Liver (tissue), 9 donors: Measurements from ENCODE around the gene ZNF689. TPM values are rescaled to one million over a fixed set of nuclear protein-coding genes. Genes with fewer than 3 reads are reported as not detected.

Experiments
- DNase-seq: peaks from one replicate; pipeline ENCODE4 v3.0.0-alpha.2; 2017; ENCODE audit warnings: low spot score
- H3K27ac ChIP-seq, 2 donors: one replicate each; pipeline ENCODE4 v1.7.0; 2013; ENCODE audit warnings: inconsistent platforms in 2 of 2, low read length in 2 of 2, control low read depth in 1 of 2, low read depth in 1 of 2, mild to moderate bottlenecking in 1 of 2
- H3K27me3 ChIP-seq, 4 donors: one replicate each; pipeline versions ENCODE4 v1.6.1 to v1.7.0; 2013; ENCODE audit warnings: low read length in 3 of 4, inconsistent platforms in 1 of 4, mild to moderate bottlenecking in 1 of 4, moderate library complexity in 1 of 4; ENCODE audit not compliant: control insufficient read depth in 4 of 4, insufficient read depth in 4 of 4
- H3K36me3 ChIP-seq, 4 donors: one replicate each; pipeline versions ENCODE4 v1.6.1 to v1.7.0; 2013; ENCODE audit warnings: low read length in 3 of 4, mild to moderate bottlenecking in 3 of 4, low read depth in 1 of 4, moderate library complexity in 1 of 4; ENCODE audit not compliant: control insufficient read depth in 4 of 4, insufficient read depth in 3 of 4
- H3K4me1 ChIP-seq, 4 donors: one replicate each; pipeline versions ENCODE4 v1.6.1 to v1.7.0; 2013; ENCODE audit warnings: low read length in 3 of 4, mild to moderate bottlenecking in 3 of 4, moderate library complexity in 1 of 4; ENCODE audit not compliant: control insufficient read depth in 4 of 4, insufficient read depth in 4 of 4
- H3K4me3 ChIP-seq, 3 donors: one replicate each; pipeline versions ENCODE4 v1.6.1 to v1.7.0; 2013; ENCODE audit warnings: low read length in 3 of 3, control low read depth in 1 of 3, low read depth in 1 of 3, mild to moderate bottlenecking in 1 of 3
- H3K9ac ChIP-seq, 2 donors: one replicate each; pipeline ENCODE4 v1.7.0; 2013; ENCODE audit warnings: low read length in 2 of 2, mild to moderate bottlenecking in 2 of 2, moderate library complexity in 2 of 2, control low read depth in 1 of 2, low read depth in 1 of 2
- H3K9me3 ChIP-seq, 4 donors: one replicate each; pipeline versions ENCODE4 v1.6.1 to v1.7.0; 2013; ENCODE audit warnings: low read length in 3 of 4; ENCODE audit not compliant: control insufficient read depth in 4 of 4
- ATF3 ChIP-seq: IDR thresholded peaks from 2 replicates; pipeline ENCODE4 v1.6.1; 2016; ENCODE audit warnings: antibody characterized with exemption
- CTCF ChIP-seq: fragments of 150-350 bp; IDR thresholded peaks from 2 replicates; pipeline ENCODE4 v1.5.1; 2017; ENCODE audit warnings: improper control_type of control experiment, low read depth, low read length; ENCODE audit not compliant: missing input control
- EGR1 ChIP-seq, 2 donors: IDR thresholded peaks; 2 replicates each; pipeline ENCODE4 v1.6.1; 2016 to 2018; ENCODE audit warnings: antibody characterized with exemption in 2 of 2, low read depth in 2 of 2
- FOXA1 ChIP-seq: IDR thresholded peaks from 2 replicates; pipeline ENCODE4 v1.6.1; 2016; ENCODE audit warnings: antibody characterized with exemption
- FOXA2 ChIP-seq: IDR thresholded peaks from 2 replicates; pipeline ENCODE4 v1.6.1; 2016; ENCODE audit warnings: antibody characterized with exemption
- GABPA ChIP-seq, 2 donors: IDR thresholded peaks in 1 of 2; conservative IDR thresholded peaks in 1 of 2; 2 replicates each; pipeline ENCODE4 v1.6.1; 2016; ENCODE audit warnings: antibody characterized with exemption in 2 of 2, mild to moderate bottlenecking in 1 of 2, moderate library complexity in 1 of 2
- HNF4A ChIP-seq, 2 donors: conservative IDR thresholded peaks; 2 replicates each; pipeline ENCODE4 v1.6.1; 2016; ENCODE audit warnings: antibody characterized with exemption in 2 of 2, mild to moderate bottlenecking in 2 of 2
- HNF4G ChIP-seq: IDR thresholded peaks from 2 replicates; pipeline ENCODE4 v1.6.1; 2016; ENCODE audit warnings: antibody characterized with exemption
- JUND ChIP-seq, 2 donors: IDR thresholded peaks; 2 replicates each; pipeline ENCODE4 v1.6.1; 2016; ENCODE audit warnings: antibody characterized with exemption in 2 of 2
- MAX ChIP-seq: IDR thresholded peaks from 2 replicates; pipeline ENCODE4 v1.6.1; 2016; ENCODE audit warnings: antibody characterized with exemption
- NR2F2 ChIP-seq: IDR thresholded peaks from 2 replicates; pipeline ENCODE4 v1.6.1; 2016; ENCODE audit warnings: antibody characterized with exemption
- RAD21 ChIP-seq, 2 donors: IDR thresholded peaks; 2 replicates each; pipeline ENCODE4 v1.6.1; 2016; ENCODE audit warnings: antibody characterized with exemption in 2 of 2, mild to moderate bottlenecking in 2 of 2
- REST ChIP-seq: IDR thresholded peaks from 2 replicates; pipeline ENCODE4 v1.6.1; 2016; ENCODE audit warnings: antibody characterized with exemption, mild to moderate bottlenecking
- RXRA ChIP-seq, 2 donors: IDR thresholded peaks; 2 replicates each; pipeline ENCODE4 v1.6.1; 2017 to 2018; ENCODE audit warnings: antibody characterized with exemption in 2 of 2, mild to moderate bottlenecking in 1 of 2
- SP1 ChIP-seq: IDR thresholded peaks from 2 replicates; pipeline ENCODE4 v1.6.1; 2018; ENCODE audit warnings: antibody characterized with exemption, mild to moderate bottlenecking
- TAF1 ChIP-seq: conservative IDR thresholded peaks from 2 replicates; pipeline ENCODE4 v1.6.1; 2016; ENCODE audit warnings: antibody characterized with exemption, mild to moderate bottlenecking
- YY1 ChIP-seq: IDR thresholded peaks from 2 replicates; pipeline ENCODE4 v1.6.1; 2016; ENCODE audit warnings: antibody characterized with exemption, mild to moderate bottlenecking
- ZBTB33 ChIP-seq: IDR thresholded peaks from 2 replicates; pipeline ENCODE4 v1.6.1; 2016; ENCODE audit warnings: antibody characterized with exemption
- WGBS: extraction: QIAGEN DNeasy Blood & Tissue Kit; methylation state at CpG from one replicate; pipeline ENCODE4 v1.1.7; 2013; 5-methylcytosine and 5-hydroxymethylcytosine counted together
- polyA plus RNA-seq, 2 donors: library from polyadenylated mRNA; stranded (reverse) in 1 of 2; unstranded in 1 of 2; fragments of 200-250 nt in 1 of 2; fragments of >200 nt in 1 of 2; fragmentation: Nextera tagmentation in 1 of 2; extraction: Ambion mirVana in 1 of 2; gene quantifications; one replicate each; pipeline versions ENCODE4 v1.2.1 to v1.2.3, GENCODE V29; 2013 to 2015
- total RNA-seq, 2 donors: library from RNA; depleted of rRNA; stranded (reverse); fragments of >200 nt; gene quantifications; one replicate each; pipeline ENCODE4 v1.2.3, GENCODE V29; 2014
- donor health status: healthy.
- donor health status: healthy.
- donor health status: healthy.
- donor health status: healthy.
- donor health status: healthy.

ZNF689 gene
- total and polyA plus RNA-seq, 4 donors = 2.6 to 5.8 (median 4.3) TPM

DNA sequence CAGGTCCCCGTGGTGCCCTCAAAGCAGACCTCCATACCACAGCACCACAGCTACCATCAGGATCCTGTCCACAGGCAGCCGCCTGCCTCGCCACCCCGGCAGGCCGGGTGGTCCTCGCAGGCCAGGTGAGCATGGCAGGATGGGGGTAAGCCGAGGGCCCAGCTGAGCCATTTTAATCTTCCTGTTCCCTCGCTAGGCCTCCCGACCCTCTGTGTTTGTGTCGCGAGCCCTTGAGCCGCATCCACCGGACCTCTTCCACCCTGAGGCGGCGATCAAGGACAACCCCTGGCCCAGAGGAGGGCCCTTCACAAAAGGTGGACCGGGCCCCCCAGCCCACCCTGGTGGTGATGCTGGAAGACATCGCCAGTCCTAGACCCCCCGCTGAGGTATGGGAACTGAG, 42.5 kb upstream of the ZNF689 start:
- no peaks in the 10 kb centered on the region for H3K9me3 ChIP-seq
- WGBS = 97% methylated on average over 18 of the region's 18 CpGs
- no peak for DNase-seq
- TF ChIP-seq EGR1 (IDR thresholded peaks at IDR 0.05; ENCODE audit: low read depth in 2 of 2) (no peak), FOXA1 (no peak), RAD21 (IDR thresholded peaks at IDR 0.05) (no peak)
- H3K36me3 ChIP-seq = peaks cover 6 to 27% (median 18%) of the 10 kb centered on the region in 4 donors
- no peaks in the 10 kb centered on the region for H3K27me3 ChIP-seq
- no peak overlapping the region for H3K9ac ChIP-seq
- no peak overlapping the region for H3K27ac ChIP-seq
- H3K4me3 ChIP-seq = no peak overlapping the region
- peaks cover 3 to 32% (median 21%) of the 10 kb centered on the region in 4 donors for H3K4me1 ChIP-seq

DNA sequence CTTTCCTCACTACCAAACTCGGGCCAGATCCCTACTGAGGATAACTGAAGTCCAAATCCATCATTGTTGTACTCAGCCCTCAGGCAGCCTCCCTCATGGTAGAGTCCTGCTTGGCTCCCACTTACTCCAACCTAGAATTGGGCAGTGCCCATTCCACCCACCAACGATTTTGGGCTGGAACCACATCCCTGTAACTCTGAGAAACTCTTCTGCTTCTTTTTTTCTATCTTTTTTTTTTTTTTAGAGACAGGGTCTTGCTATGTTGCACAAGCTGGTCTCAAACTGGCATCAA, 41.8 kb upstream of the ZNF689 start:
- Histone ChIP-seq H3K9me3 (no peaks in the 10 kb centered on the region), H3K4me3 (peak overlapping the region; percentile 33 to 81 (median 62)), H3K36me3 (peaks cover 6 to 27% (median 18%) of the 10 kb centered on the region in 4 donors), H3K27me3 (no peaks in the 10 kb centered on the region), H3K9ac (peak overlapping the region in 1 of 2 donors; percentile 63), H3K4me1 (peaks cover 1 to 25% (median 14%) of the 10 kb centered on the region in 4 donors), H3K27ac (peak overlapping the region; percentile 87 to 97)
- DNase-seq = no peak
- TF ChIP-seq HNF4A (conservative IDR thresholded peaks at IDR 0.05) = no peak
- TF ChIP-seq JUND (IDR thresholded peaks at IDR 0.05) = no peak
- no peak for TF ChIP-seq CTCF
- TF ChIP-seq YY1 = no peak
- TF ChIP-seq REST = no peak
- no peak for TF ChIP-seq SP1
- TF ChIP-seq FOXA2 = no peak
- TF ChIP-seq RAD21 (IDR thresholded peaks at IDR 0.05) = no peak
- no peak for TF ChIP-seq RXRA (IDR thresholded peaks at IDR 0.05)
- no peak for TF ChIP-seq GABPA (IDR thresholded peaks at IDR 0.05 in 1 of 2, conservative IDR thresholded peaks at IDR 0.05 in 1 of 2)
- TF ChIP-seq MAX = no peak
- TF ChIP-seq EGR1 (IDR thresholded peaks at IDR 0.05; ENCODE audit: low read depth in 2 of 2) = no peak
- no peak for TF ChIP-seq ATF3
- no peak for TF ChIP-seq ZBTB33
- no peak for TF ChIP-seq HNF4G
- no peak for TF ChIP-seq FOXA1
- no peak for TF ChIP-seq NR2F2
- TF ChIP-seq TAF1 = no peak
- WGBS = 33% methylated on average over 2 of the region's 2 CpGs
